HFF-Myc (cell line): ENCODE results near the gene TPGS1.
"Not testable (repeated sequence)": the region's sequence is repeated elsewhere in the genome, so short reads cannot be mapped to it uniquely, and the experiment has no call there.

ENCODE experiments used
- DNase-seq: peaks from one replicate; pipeline ENCODE4 v3.0.0-alpha.2; 2011; ENCODE audit warnings: low read depth; ENCODE audit errors: extremely low read depth
- H3K4me3 ChIP-seq: replicated peaks from 2 replicates; pipeline ENCODE4 v1.5.1; 2011; ENCODE audit warnings: low read depth, mild to moderate bottlenecking, control low read depth, low read length
- CTCF ChIP-seq: IDR thresholded peaks from 2 replicates; pipeline ENCODE4 v1.5.1; 2012; ENCODE audit warnings: mild to moderate bottlenecking, low read depth, low read length, control low read depth; ENCODE audit errors: missing control alignments

TPGS1 gene

GRCh38 chr19:478976-479375 lies 28.3 kb upstream of the TPGS1 start:
- no peak for TF ChIP-seq CTCF
- DNase-seq: no peak

GRCh38 chr19:480016-480855 lies 27.1 kb upstream of the TPGS1 start:
- H3K4me3 ChIP-seq: no peak overlapping the region
- peak; percentile 44 for TF ChIP-seq CTCF
- no peak for DNase-seq

More at GRCh38 chr19:478976-479375, 28.3 kb upstream of the TPGS1 start:
- no peak overlapping the region for H3K4me3 ChIP-seq

- not testable (repeated sequence) for H3K4me3 ChIP-seq, DNase-seq
These were observed 26.2 kb upstream of the TPGS1 start for GRCh38 chr19:481100-481499.

GRCh38 chr19:482186-483041 lies 24.9 kb upstream of the TPGS1 start:
- H3K4me3 ChIP-seq: no peak overlapping the region
- no peak for TF ChIP-seq CTCF
- DNase-seq: no peak

GRCh38 chr19:483332-484072 lies 23.8 kb upstream of the TPGS1 start:
- H3K4me3 ChIP-seq: no peak overlapping the region
- DNase-seq: no peak
- TF ChIP-seq CTCF: no peak

- no peak for TF ChIP-seq CTCF
- H3K4me3 ChIP-seq: no peak overlapping the region
- no peak for DNase-seq
These were observed 22.8 kb upstream of the TPGS1 start for GRCh38 chr19:484494-484893.
